SK-N-SH (cell line): ENCODE measurements around the gene KCNN3.

Experiments
- EP300 ChIP-seq, 2 experiments: IDR thresholded peaks; 2 replicates each; pipeline versions ENCODE4 v1.4.0 to v1.6.1; 2012; ENCODE audit warnings: borderline replicate concordance in 1 of 2, low read depth in 1 of 2, low read length in 1 of 2
- EZH2phosphoT487 ChIP-seq: fragments of 200-600 bp; sonication (generic); IDR thresholded peaks from 2 replicates; pipeline ENCODE4 v1.6.1; 2017; ENCODE audit warnings: low read depth, mixed run types, mild to moderate bottlenecking, antibody characterized with exemption, moderate library complexity, borderline replicate concordance
- RFX5 ChIP-seq: IDR thresholded peaks from 2 replicates; pipeline ENCODE4 v1.6.1; 2012; ENCODE audit warnings: mild to moderate bottlenecking, improper control_type of control experiment, low read length
- YY1 ChIP-seq: IDR thresholded peaks from 2 replicates; pipeline ENCODE4 v1.4.0; 2012; ENCODE audit warnings: low read depth, mild to moderate bottlenecking
- TF ChIP-seq, protein P1 (sequence below): fragments of 200-600 bp; sonication (generic); IDR thresholded peaks from 2 replicates; pipeline ENCODE4 v1.6.1; 2017; ENCODE audit warnings: antibody characterized with exemption, mild to moderate bottlenecking, moderate library complexity
- TF ChIP-seq, protein P2 (sequence below): IDR thresholded peaks from 2 replicates; pipeline ENCODE4 v1.4.0; 2012; ENCODE audit warnings: low read depth
- TF ChIP-seq, protein P3 (sequence below): IDR thresholded peaks from 2 replicates; pipeline ENCODE4 v1.4.0; 2012; ENCODE audit warnings: low read depth, borderline replicate concordance

DNA sequence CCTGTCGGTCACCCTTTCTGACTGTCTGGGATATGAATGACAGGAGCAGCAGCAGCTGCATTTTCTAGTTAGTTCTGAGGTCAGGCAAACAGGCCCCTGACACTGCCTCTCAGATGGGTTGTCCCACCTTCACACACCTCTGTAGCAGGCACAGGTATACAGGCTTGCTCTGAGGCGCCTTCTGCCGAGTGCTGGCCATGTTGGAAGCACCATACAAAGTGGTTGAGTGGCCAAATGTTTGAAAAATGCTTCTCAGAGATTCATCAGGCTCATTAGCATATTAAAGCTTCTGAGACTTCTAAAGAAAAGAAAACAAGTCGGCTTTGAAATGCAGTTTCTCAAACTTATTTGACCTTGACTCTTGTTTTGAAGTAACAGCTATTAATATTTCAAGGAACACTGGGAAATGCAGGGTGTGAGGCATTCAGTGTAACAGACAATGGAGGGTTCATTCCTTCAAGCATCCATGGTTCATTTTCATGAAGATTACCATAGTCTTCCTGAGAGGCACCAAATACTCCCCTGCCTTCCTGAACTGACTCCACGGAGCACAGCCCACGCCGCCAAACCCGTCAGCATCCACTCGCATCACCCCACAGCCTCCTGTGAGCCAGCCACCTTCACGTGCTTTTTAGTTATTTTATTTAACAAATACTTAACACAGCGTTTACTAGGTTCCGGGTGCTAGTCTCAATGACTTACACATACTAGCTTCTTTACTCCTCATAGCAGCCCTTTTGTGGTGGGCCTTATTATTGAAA, 81.8 kb downstream of the KCNN3 start:
- TF ChIP-seq, protein P1, sequence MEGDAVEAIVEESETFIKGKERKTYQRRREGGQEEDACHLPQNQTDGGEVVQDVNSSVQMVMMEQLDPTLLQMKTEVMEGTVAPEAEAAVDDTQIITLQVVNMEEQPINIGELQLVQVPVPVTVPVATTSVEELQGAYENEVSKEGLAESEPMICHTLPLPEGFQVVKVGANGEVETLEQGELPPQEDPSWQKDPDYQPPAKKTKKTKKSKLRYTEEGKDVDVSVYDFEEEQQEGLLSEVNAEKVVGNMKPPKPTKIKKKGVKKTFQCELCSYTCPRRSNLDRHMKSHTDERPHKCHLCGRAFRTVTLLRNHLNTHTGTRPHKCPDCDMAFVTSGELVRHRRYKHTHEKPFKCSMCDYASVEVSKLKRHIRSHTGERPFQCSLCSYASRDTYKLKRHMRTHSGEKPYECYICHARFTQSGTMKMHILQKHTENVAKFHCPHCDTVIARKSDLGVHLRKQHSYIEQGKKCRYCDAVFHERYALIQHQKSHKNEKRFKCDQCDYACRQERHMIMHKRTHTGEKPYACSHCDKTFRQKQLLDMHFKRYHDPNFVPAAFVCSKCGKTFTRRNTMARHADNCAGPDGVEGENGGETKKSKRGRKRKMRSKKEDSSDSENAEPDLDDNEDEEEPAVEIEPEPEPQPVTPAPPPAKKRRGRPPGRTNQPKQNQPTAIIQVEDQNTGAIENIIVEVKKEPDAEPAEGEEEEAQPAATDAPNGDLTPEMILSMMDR, result no peak
- TF ChIP-seq RFX5 (no peak), EP300 (IDR thresholded peaks at IDR 0.05; ENCODE audit: borderline replicate concordance in 1 of 2, low read depth in 1 of 2, low read length in 1 of 2) (no peak), YY1 (no peak), EZH2phosphoT487 (no peak)
- TF ChIP-seq, protein P2, sequence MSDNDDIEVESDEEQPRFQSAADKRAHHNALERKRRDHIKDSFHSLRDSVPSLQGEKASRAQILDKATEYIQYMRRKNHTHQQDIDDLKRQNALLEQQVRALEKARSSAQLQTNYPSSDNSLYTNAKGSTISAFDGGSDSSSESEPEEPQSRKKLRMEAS, result no peak
- TF ChIP-seq, protein P3, sequence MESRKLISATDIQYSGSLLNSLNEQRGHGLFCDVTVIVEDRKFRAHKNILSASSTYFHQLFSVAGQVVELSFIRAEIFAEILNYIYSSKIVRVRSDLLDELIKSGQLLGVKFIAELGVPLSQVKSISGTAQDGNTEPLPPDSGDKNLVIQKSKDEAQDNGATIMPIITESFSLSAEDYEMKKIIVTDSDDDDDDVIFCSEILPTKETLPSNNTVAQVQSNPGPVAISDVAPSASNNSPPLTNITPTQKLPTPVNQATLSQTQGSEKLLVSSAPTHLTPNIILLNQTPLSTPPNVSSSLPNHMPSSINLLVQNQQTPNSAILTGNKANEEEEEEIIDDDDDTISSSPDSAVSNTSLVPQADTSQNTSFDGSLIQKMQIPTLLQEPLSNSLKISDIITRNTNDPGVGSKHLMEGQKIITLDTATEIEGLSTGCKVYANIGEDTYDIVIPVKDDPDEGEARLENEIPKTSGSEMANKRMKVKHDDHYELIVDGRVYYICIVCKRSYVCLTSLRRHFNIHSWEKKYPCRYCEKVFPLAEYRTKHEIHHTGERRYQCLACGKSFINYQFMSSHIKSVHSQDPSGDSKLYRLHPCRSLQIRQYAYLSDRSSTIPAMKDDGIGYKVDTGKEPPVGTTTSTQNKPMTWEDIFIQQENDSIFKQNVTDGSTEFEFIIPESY, result no peak
